ENCODE data around the gene CDK3.

- no peak for TF ChIP-seq POLR2A (IDR thresholded peaks at IDR 0.05; ENCODE audit: borderline replicate concordance, extremely low read depth, insufficient read depth, insufficient read length)
- no peak for TF ChIP-seq EZH2 (IDR thresholded peaks at IDR 0.05)
- no peak for TF ChIP-seq CTCF (IDR thresholded peaks at IDR 0.05 in 2 of 3, conservative IDR thresholded peaks at IDR 0.05 in 1 of 3; ENCODE audit: borderline replicate concordance in 1 of 3, insufficient read depth in 1 of 3, low read depth in 2 of 3, low read length in 2 of 3)
- TF ChIP-seq JUND (IDR thresholded peaks at IDR 0.05) = no peak
- no peak for TF ChIP-seq FOSL1 (IDR thresholded peaks at IDR 0.05; ENCODE audit: low read depth)
- no peak for TF ChIP-seq ELF1 (IDR thresholded peaks at IDR 0.05; ENCODE audit: borderline replicate concordance, low read depth)
- TF ChIP-seq YY1 (IDR thresholded peaks at IDR 0.05; ENCODE audit: extremely low read depth, insufficient replicate concordance, low read depth, low read length) = no peak
- no peak for TF ChIP-seq ZBTB33 (IDR thresholded peaks at IDR 0.05; ENCODE audit: extremely low read depth, insufficient replicate concordance, low read length)
- TF ChIP-seq POLR2AphosphoS5 (IDR thresholded peaks at IDR 0.05; ENCODE audit: low read depth, low read length) = no peak
- TF ChIP-seq SP1 (IDR thresholded peaks at IDR 0.05; ENCODE audit: low read depth) = no peak
- TF ChIP-seq REST (IDR thresholded peaks at IDR 0.05; ENCODE audit: low read depth) = no peak
- TF ChIP-seq EZH2phosphoT487 (IDR thresholded peaks at IDR 0.05; ENCODE audit: borderline replicate concordance) = no peak
- TF ChIP-seq RAD21 (IDR thresholded peaks at IDR 0.05; ENCODE audit: low read depth) = no peak
- no peak for TF ChIP-seq CBX3 (IDR thresholded peaks at IDR 0.05; ENCODE audit: low read depth)
These were observed 34.0 kb downstream of the CDK3 start for GRCh38 chr17:76034428-76035350.
